Caco-2 (cell line): ENCODE results near the gene TTC39A. TPM values are rescaled to one million over a fixed set of nuclear protein-coding genes. Genes with fewer than 3 reads are reported as not detected.

ENCODE experiments used
- BruUV-seq: library from RNA; stranded (reverse); fragments of 400-500 nt; replicated peaks from 2 replicates; lab custom pipeline; 2021; lab: Mats Ljungman, UMichigan
- CTCF ChIA-PET: fragments of 300-600 bp; sonication (Branson Sonifier 250); formaldehyde crosslinking; loops from one replicate; lab custom pipeline; 2022; ENCODE audit warnings: antibody characterized with exemption; lab: Charles Lee
- POLR2A ChIA-PET: fragments of 300-600 bp; sonication (Branson Sonifier 250); formaldehyde crosslinking; loops from one replicate; lab custom pipeline; 2022; ENCODE audit warnings: antibody characterized with exemption; lab: Charles Lee
- DNase-seq, 2 experiments: peaks; one replicate each; pipeline versions ENCODE4 v3.0.0 to v3.0.0-alpha.2; 2020 to 2022
- H3K27me3 ChIP-seq: replicated peaks from 2 replicates; pipeline ENCODE4 v1.6.0; 2011; ENCODE audit warnings: low read length; ENCODE audit not compliant: control insufficient read depth, insufficient read depth
- H3K36me3 ChIP-seq: 2 replicates; pipeline ENCODE4 v1.5.1; 2011; ENCODE audit warnings: low read length; ENCODE audit not compliant: control insufficient read depth, insufficient read depth
- H3K4me1 ChIP-seq: fragments of 250-450 bp; sonication (Bioruptor Pico); 2 replicates; pipeline ENCODE4 v1.5.1; 2020; ENCODE audit warnings: mild to moderate bottlenecking
- H3K4me3 ChIP-seq: 2 replicates; pipeline ENCODE4 v1.5.1; 2011; ENCODE audit warnings: low read depth, mild to moderate bottlenecking, control low read depth, low read length
- H3K9me3 ChIP-seq: fragments of 250-450 bp; sonication (Bioruptor Pico); 2 replicates; pipeline ENCODE4 v1.5.1; 2020; ENCODE audit warnings: mild to moderate bottlenecking, moderate library complexity
- H3K27ac Mint-ChIP-seq: one replicate; pipeline ENCODE4 v1.8.0; 2022; ENCODE audit warnings: mixed read lengths; ENCODE audit not compliant: unreplicated experiment
- H3K27me3 Mint-ChIP-seq: one replicate; pipeline ENCODE4 v1.8.0; 2022; ENCODE audit warnings: mixed read lengths; ENCODE audit not compliant: insufficient read depth, unreplicated experiment
- H3K36me3 Mint-ChIP-seq: one replicate; pipeline ENCODE4 v1.8.0; 2022; ENCODE audit warnings: mild to moderate bottlenecking, mixed read lengths; ENCODE audit not compliant: insufficient read depth, unreplicated experiment
- H3K4me1 Mint-ChIP-seq: one replicate; pipeline ENCODE4 v1.8.0; 2022; ENCODE audit warnings: low read depth, mixed read lengths; ENCODE audit not compliant: unreplicated experiment
- H3K4me3 Mint-ChIP-seq: one replicate; pipeline ENCODE4 v1.8.0; 2022; ENCODE audit warnings: mild to moderate bottlenecking, moderate library complexity, mixed read lengths; ENCODE audit not compliant: unreplicated experiment
- H3K9me3 Mint-ChIP-seq: one replicate; pipeline ENCODE4 v1.8.0; 2022; ENCODE audit warnings: mixed read lengths; ENCODE audit not compliant: unreplicated experiment
- intact Hi-C: fragments of 100-400 bp; cut with micrococcal nuclease; formaldehyde crosslinking; loops from one replicate; pipeline ENCODE4 v1.10.0; 2022; ENCODE audit not compliant: unreplicated experiment
- total RNA-seq: library from RNA; stranded (reverse); gene quantifications from 2 replicates; pipeline ENCODE4 v1.2.3, GENCODE V29; 2022
- TF ChIP-seq, protein P1 (sequence below), 2 experiments: fragments of 200-600 bp in 1 of 2; IDR thresholded peaks; 1 replicate in 1 of 2; 2 replicates in 1 of 2; pipeline versions ENCODE4 v1.5.1 to v1.8.0; 2011 to 2022; ENCODE audit warnings: antibody characterized with exemption in 1 of 2, control low read depth in 1 of 2, inconsistent platforms in 1 of 2, low read depth in 1 of 2, low read length in 1 of 2, mild to moderate bottlenecking in 1 of 2, moderate library complexity in 1 of 2; ENCODE audit not compliant: insufficient read depth in 1 of 2, severe bottlenecking in 1 of 2, unreplicated experiment in 1 of 2

Gene TTC39A
- total RNA-seq, 1 experiment from 2014 or later = 21.0 TPM

DNA sequence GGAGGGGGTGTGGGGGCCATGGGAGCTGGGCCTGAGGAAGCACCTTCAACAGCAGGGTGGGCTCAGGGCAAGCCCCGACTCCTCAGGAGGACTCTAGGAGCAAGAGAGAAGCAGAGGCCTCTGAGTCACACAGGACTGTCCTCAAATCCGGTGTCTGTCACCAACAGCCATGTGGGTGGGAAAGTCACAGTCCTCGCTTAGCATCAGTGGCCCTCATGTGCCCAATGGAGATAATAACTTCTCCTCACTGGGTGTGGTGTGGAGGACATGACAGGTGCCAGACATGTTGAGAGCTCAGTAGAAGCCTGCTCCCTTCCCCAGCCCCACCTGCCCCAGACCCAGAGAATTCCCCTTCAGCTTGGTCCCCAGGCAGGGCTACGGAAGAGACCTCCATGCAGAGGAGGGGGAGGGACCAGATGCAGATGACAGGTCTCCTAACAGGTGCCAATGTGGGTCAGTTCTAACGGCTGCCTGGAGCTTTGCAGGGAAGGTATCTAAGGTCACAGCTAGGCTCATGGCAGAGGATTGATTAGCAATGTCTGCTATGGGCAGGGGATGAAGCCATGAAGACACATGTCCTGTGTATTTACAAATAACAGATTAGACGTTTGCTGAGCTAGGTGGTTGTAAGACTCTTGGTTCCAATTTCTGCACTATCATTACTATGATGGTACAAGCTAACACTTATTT lies 30.2 kb downstream of the TTC39A start:
- DNase-seq = no peak
- Mint-ChIP-seq H3K27ac (no peak overlapping the region), H3K4me1 (peaks cover 13% of the 10 kb centered on the region), H3K36me3 (peaks cover 19% of the 10 kb centered on the region), H3K9me3 (no peaks in the 10 kb centered on the region), H3K27me3 (no peaks in the 10 kb centered on the region), H3K4me3 (no peak overlapping the region)
- intact Hi-C loops = no loop called here
- TF ChIP-seq, protein P1, sequence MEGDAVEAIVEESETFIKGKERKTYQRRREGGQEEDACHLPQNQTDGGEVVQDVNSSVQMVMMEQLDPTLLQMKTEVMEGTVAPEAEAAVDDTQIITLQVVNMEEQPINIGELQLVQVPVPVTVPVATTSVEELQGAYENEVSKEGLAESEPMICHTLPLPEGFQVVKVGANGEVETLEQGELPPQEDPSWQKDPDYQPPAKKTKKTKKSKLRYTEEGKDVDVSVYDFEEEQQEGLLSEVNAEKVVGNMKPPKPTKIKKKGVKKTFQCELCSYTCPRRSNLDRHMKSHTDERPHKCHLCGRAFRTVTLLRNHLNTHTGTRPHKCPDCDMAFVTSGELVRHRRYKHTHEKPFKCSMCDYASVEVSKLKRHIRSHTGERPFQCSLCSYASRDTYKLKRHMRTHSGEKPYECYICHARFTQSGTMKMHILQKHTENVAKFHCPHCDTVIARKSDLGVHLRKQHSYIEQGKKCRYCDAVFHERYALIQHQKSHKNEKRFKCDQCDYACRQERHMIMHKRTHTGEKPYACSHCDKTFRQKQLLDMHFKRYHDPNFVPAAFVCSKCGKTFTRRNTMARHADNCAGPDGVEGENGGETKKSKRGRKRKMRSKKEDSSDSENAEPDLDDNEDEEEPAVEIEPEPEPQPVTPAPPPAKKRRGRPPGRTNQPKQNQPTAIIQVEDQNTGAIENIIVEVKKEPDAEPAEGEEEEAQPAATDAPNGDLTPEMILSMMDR (IDR thresholded peaks at IDR 0.05; ENCODE audit: insufficient read depth in 1 of 2, low read depth in 1 of 2, low read length in 1 of 2, severe bottlenecking in 1 of 2, unreplicated experiment in 1 of 2) = no peak
- CTCF ChIA-PET = interaction anchor here (0.6 kb wide), 1 partner anchor 52 kb away, joined by 8 read pairs; no protein-coding TSS in a partner anchor
- Histone ChIP-seq H3K27me3 (no peaks in the 10 kb centered on the region), H3K4me1 (peaks cover 12% of the 10 kb centered on the region), H3K9me3 (no peaks in the 10 kb centered on the region), H3K4me3 (no peak overlapping the region), H3K36me3 (no peaks in the 10 kb centered on the region; the same call in 1 of the 2 replicates)
- BruUV-seq = no TSS peak
- POLR2A ChIA-PET = no interaction called here

DNA sequence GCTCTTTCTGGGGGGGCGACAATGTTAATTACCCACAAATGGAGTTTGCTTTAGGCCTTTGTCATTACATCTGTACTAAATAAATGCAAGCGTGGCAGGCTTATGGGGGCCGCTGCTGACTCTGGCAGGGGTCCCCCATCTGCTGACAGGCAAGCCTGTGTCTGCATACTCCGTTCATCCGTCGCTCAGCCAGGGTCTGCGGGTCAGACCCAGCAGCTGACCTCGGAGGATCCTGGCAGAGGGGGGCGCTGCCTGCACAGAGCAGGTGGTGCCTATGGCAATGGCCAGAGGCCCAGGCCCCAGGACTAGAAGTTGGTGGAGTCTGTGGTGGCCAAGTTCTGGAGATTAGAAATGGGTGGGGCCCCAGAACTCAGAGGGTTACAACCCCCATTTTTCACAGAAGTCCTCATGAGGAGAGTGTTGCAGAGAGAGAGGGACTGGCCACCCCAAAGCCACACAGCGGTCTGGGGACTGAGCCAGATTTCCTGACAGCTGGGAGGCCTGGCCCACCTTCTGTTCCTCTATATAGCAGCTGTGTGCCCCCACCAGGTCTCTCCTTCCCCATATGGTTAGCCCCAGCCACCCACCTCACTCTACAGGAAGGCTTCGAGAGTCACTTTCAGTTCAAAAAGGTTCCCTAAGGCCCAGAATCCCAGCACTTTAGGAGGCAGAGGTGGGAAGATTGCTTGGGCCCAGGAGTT lies 31.0 kb downstream of the TTC39A start:
- Histone ChIP-seq H3K27me3 (no peaks in the 10 kb centered on the region), H3K4me3 (no peak overlapping the region), H3K4me1 (peaks cover 10% of the 10 kb centered on the region), H3K36me3 (no peaks in the 10 kb centered on the region; the same call in 1 of the 2 replicates), H3K9me3 (no peaks in the 10 kb centered on the region)
- no peaks in the 10 kb centered on the region for H3K27me3 Mint-ChIP-seq
- ChIA-PET POLR2A (no interaction called here), CTCF (no interaction called here)
- H3K36me3 Mint-ChIP-seq = peaks cover 19% of the 10 kb centered on the region
- no peaks in the 10 kb centered on the region for H3K9me3 Mint-ChIP-seq
- TF ChIP-seq, protein P1 (IDR thresholded peaks at IDR 0.05; ENCODE audit: insufficient read depth in 1 of 2, low read depth in 1 of 2, low read length in 1 of 2, severe bottlenecking in 1 of 2, unreplicated experiment in 1 of 2) = no peak
- DNase-seq = no peak
- H3K4me3 Mint-ChIP-seq = no peak overlapping the region
- BruUV-seq = no TSS peak
- peaks cover 13% of the 10 kb centered on the region for H3K4me1 Mint-ChIP-seq
- H3K27ac Mint-ChIP-seq = no peak overlapping the region
- intact Hi-C loops = no loop called here

- no peaks in the 10 kb centered on the region for H3K9me3 Mint-ChIP-seq
- Histone ChIP-seq H3K4me1 (peaks cover 10% of the 10 kb centered on the region), H3K4me3 (no peak overlapping the region), H3K9me3 (no peaks in the 10 kb centered on the region), H3K36me3 (no peaks in the 10 kb centered on the region; the same call in 1 of the 2 replicates), H3K27me3 (no peaks in the 10 kb centered on the region)
- H3K4me3 Mint-ChIP-seq = peak overlapping the region; percentile 74
- H3K36me3 Mint-ChIP-seq = peaks cover 19% of the 10 kb centered on the region
- ChIA-PET POLR2A (no interaction called here), CTCF (no interaction called here)
- no peak for DNase-seq
- intact Hi-C loops = no loop called here
- TF ChIP-seq, protein P1 (IDR thresholded peaks at IDR 0.05; ENCODE audit: insufficient read depth in 1 of 2, low read depth in 1 of 2, low read length in 1 of 2, severe bottlenecking in 1 of 2, unreplicated experiment in 1 of 2) = no peak
- H3K4me1 Mint-ChIP-seq = peaks cover 13% of the 10 kb centered on the region
- no TSS peak for BruUV-seq
- peak overlapping the region; percentile 88 for H3K27ac Mint-ChIP-seq
- H3K27me3 Mint-ChIP-seq = no peaks in the 10 kb centered on the region
Measured at GRCh38 chr1:51298322-51298705, 32.0 kb downstream of the TTC39A start.
